HG03175 (cell line): ENCODE measurements around the gene UBE2H.
"Not testable (repeated sequence)": the region's sequence is repeated elsewhere in the genome, so short reads cannot be mapped to it uniquely, and the experiment has no call there.

ENCODE experiments used
- ATAC-seq: cut with Tn5 transposase; IDR thresholded peaks from one replicate; pipeline ENCODE4 v1.9.1; 2021; ENCODE audit warnings: mild to moderate bottlenecking, moderate library complexity; ENCODE audit not compliant: unreplicated experiment

Gene UBE2H

DNA sequence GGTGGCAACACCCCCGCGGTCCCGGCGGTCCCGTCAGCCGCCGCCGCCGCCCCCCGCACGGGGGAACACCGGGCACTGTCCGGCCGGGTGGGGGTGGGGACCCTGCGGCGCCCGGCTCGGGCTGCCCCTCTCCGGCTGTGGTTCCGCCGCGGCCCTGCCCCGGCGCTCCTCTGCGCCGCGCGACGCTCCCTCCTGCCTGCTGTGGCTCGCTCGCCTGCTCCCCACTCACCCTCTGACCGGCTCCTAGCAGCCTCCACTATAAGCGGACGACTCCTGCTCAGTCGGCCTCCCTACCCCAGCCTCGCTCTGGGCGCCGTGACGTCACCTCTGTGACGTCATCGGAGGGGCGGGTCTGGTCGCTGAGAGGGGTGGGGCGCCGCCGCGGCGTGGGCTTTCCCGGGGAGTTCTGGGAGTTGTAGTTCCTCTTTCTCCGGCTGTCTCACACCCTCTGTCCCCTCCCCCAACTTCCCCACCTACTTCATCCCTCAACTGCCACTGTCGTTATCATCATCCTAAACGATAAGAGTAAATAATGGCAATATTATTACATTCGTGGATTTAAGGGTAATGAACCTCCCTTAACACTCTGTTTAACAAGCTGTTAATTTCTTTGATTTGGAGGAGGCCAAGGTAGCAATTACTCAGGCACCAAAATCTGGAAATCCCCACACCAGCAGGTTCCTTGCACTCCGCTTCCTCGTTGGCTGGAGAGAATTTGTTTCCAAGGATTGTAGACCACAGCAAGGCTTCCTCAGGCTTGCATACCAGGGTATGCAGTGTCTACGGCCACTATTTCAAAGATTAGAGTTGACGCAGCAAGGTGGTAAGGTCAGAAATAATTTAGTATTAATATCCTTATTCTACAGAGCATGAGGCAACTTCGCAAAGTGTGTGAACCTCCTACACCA, at the start of gene UBE2H:
UBE2H (minus strand) TSS at position 308 of the 908 bp plus-strand sequence. CDS start 405 bp downstream, outside the sequence.
- ATAC-seq: peak; percentile 56

DNA sequence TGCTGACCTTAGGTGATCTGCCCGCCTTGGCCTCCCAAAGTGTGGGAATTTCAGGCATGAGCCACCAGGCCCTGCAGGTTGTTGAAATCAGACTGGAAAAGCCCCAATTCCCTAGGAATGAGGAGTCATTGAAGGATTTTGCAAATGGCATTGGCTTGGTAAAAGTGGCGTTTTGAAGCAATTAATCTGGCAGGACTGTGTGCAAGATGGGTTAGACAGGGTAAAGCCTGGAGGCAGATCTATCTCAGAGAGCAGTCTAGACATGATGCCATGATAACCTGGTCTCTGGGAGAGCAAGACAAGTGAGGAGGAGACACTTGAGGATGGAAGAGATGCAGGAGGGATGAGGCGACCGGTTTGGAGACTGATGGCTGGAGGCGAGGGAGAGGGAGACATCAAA, 45.7 kb upstream of the UBE2H start:
- ATAC-seq: no peak

DNA sequence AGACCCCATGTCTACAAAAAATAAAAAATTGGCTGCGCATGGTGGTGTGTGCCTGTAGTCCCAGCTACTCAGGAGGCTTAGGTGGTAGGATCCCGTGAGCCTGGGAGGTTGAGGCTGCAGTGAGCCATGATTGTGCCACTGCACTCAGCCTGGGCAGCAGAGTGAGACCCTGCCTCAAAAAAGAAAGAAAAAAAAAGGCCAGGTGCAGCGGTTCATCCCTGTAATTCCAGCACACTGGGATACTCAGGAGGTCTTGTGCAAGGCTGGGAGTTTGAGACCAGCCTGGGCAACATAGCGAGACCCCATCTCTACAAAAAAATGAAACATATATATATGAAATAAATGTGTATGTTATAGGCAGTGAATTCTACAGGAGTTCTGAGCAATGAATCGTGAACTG, 44.5 kb upstream of the UBE2H start:
- ATAC-seq: no peak

DNA sequence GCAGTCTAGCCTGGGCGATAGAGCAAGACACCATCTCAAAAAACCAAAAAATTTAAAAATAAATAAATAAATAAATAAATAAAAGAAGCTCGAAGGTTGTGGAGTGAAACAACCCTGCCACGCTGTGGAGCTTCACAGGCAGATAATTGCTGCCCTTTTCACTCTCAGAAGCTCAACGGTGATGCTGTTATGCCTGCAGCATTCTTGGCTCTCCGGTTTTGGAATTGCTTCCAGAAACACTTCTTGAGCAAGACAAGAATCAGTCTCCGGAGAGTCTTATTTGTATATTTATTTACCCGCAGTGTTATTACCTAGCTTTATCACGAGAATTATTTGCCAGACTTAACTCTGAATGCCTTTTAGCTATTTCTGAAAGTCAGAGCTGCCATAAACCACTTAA, 40.5 kb upstream of the UBE2H start:
- ATAC-seq: no peak

DNA sequence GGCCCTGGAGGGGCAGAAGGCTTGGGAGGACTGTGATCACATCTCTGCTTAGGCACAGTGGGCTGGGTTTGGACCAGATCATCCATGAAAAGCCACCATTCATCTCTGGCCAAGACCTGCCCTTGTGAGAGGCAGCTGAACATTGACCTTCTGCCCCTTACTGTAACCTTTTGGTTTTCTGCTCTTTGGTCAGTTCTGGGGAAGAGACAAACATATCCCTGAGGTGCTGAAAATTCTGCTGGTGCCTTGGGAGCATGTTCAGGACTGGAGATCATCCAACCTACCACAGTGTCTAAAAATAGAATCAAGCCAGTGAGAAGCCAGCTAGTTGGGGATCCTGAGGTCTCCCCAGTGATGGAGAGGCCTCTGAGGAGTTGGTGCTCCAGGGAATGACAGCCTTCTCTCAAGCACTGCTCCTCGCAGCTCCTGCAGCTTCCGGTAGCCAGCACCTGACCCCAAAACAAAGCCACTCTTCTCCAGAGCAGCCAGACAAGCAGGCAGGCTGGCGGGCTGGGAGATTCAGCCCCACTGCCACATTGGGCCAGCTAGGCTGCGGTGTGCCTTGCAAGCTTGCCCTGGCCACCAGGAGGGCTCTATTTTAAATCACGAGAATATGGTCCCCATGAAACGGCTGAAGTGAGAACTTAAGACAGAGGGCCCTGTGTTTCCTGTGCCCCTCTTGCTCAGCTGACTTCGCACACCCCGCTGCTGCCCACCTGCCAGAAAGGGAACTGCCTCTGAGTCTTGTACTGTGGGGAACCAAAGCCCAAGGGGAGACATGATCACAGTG, 37.8 kb upstream of the UBE2H start:
- no peak for ATAC-seq

DNA sequence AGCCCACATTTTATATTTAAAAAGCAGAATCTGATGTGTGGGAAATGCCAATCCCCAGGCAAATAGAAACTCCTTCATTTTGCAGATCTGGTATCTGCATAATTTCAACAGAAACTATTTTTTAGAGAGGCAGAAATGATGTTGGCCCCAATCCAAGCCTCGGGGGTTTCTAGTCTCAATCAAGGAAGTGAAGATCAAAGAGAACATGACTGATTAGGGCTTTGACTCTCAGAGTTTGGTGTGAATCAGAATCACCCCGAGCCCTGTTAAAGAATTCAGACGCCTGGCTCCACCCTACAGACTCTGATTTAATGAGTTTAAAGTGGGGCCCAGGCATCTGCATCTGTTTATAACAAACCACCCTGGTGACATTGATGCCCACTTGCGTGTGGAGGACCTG, 36.7 kb upstream of the UBE2H start:
- ATAC-seq: no peak

DNA sequence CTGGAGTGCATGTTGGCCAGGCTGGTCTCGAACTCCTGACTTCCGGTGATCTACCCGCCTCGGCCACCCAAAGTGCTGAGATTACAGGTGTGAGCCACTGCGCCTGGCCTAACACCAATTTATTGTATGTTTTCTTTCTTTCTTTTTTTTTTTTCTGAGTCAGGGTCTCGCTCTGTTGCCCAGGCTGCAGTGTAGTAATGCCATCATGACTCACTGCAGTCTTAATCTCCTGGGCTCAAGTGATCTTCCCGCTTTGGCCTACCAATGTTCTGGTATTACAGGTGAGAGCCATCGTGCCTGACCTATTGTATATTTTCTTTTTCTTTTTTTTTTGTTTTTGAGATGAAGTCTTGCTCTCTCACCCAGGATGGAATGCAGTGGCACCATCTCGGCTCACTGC, 33.8 kb upstream of the UBE2H start:
- ATAC-seq: no peak

DNA sequence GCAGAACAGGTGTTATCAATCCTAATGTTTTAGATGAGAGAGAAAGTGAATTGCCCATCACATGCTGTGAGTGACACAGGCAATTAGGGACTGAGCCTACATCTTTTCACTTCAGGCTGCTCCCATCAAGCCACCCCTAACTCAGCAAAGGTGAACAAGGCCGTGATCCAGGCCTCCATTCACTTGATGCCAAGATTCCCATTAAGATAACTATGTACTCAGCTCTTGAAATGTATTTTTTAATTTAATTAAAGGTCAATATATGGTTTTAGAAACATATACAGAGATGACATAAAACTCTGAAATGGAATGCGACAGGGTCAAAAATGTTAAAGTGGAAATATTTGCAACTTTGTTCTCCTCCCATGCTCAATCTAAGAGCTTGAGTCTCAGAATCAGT, 27.9 kb upstream of the UBE2H start:
- no peak for ATAC-seq

DNA sequence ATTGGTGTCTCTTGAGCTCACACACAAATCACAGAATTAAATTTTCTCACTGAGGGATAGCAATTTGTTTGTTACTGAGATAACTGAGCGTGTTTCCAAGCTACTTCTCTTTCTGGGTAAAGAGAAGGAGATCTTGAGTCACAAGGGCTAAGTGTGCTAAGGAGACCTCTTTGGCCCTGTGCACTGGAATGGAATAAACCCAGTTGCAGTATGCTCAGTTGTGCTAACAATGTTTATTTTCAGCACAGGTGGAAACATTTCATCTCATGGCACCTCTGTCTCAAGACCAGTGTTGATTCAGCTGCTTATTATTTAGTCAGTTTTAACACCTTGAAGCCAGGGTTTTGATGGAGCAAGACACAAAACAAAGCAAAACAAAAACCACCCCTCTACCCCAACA, 22.5 kb upstream of the UBE2H start:
- no peak for ATAC-seq

DNA sequence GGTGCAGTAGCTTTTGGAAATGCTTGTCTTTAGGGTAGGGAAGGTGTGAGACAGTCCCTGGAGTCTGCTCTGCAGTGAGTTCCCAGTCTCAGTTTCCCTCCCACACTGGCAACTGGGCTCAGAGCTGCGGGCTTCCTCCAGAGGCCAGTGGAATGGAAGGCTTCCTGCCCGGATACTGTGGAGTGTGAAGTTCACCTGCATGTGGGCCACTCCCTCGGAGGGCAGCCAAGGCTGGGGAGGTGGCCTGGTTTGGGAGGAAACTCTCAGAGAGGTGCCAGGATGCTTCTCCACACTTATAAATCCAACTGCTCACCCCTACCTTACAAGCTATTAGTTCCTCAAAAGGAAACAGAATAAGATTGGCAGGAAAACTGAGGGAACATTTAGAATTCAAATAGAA, 18.1 kb upstream of the UBE2H start:
- ATAC-seq: no peak

DNA sequence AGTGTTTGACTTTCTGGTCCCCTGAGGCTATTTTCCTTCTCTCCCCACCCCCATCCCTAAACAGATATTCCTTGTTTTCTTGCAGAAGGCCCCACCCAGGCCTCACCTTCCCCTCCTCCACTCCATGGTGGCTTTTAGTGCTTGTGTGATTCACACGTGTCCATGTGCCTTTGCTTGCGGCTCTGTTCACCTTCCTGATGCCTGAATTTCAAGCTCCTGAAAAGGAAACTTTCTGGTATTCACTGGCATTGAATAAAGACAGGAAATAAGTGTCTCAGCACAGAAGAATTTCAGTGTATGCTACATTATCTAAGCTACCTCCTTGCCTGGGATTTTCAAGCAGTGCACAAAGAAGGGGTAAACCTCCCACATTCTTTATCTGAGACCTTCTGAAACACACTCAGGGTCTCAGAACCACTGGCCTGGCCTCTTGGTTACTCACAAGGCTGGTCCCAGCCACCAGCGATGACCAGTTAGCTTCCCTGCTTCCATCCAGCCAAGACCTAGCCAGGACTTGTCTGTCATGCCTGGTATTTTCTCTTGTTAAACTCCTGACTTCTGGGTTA, 17.2 kb upstream of the UBE2H start:
- ATAC-seq: no peak

DNA sequence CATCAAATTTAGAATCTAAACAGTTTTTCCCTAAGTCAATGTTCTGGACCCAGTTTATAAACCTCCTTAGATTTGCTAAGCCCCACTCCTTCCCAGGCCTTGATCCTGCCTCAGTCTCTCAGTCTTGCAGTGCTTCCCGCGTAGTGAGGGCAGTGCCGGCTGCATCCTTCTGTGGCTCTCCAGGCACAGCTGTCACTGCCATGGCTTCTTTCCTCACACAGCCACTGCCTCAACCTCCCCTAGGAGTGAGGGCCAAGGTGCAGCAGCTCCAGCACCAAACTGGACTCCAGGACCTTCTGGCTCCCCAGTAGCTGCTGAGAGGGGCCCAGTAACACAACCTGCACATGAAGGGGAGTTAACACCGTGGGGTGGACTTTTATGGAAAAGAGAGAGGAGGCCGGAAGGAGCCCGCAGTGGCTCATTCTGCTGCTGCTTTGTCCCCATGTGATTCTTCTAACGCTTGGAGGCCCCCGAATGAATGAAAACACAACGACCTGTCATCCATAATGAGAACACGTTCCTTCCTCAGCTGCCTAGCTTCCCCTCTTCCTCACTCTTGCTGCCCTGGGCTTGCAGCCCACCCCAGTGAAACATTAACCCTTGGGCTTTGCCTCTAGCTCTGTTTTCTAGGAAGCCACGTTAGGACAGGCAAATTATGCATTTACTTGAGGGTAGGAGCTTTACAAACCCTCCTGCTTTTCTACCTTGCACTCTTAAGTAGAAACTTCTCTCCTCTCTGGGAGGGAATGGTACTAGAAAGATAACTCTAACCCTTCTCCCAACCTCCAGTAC, 16.0 kb upstream of the UBE2H start:
- ATAC-seq: no peak

DNA sequence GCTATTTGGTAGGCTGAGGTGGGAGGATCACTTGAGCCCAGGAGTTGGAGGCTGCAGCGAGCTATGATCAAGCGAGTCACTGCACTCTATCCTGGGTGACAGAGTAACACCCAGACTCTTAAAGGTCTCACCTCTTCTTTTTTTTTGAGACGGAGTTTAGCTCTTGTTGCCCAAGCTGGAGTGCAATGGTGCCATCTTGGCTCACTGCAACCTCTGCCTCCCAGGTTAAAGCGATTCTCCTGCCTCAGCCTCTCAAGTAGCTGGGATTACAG, 7.4 kb upstream of the UBE2H start:
- not testable (repeated sequence) for ATAC-seq

DNA sequence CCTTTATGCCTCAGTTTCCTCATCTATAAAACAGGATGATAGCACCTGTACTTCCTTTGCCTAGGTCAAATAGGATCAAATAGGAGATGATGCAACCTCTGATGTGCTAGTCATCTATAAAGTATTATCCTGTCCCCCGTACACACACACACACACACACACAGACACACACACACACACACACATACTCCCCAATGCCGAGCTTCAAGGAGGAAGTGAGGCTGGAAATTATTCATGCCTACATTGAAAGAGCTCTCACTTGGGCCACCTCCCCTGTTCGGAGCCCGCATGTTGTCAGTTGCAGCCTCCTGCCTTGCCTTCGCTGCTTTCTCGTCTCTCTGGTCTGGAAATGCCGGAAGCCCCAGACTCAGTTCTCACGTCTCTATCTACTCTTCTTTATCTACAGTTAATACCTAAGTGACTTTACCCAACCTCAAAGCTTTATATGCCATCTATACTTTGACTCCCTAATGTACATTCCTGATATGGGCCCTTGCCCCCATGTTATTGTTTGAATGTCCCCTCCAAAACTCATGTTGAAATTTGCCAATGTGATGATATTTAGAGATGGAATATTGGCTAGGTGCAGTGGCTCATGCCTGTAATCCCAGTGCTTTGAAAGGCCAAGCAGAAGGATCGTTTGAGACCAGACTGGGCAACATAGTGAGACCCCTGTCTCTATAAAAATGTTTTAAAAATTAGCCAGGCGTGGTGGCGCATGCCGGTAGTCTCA, 6.9 kb upstream of the UBE2H start:
- ATAC-seq: no peak

DNA sequence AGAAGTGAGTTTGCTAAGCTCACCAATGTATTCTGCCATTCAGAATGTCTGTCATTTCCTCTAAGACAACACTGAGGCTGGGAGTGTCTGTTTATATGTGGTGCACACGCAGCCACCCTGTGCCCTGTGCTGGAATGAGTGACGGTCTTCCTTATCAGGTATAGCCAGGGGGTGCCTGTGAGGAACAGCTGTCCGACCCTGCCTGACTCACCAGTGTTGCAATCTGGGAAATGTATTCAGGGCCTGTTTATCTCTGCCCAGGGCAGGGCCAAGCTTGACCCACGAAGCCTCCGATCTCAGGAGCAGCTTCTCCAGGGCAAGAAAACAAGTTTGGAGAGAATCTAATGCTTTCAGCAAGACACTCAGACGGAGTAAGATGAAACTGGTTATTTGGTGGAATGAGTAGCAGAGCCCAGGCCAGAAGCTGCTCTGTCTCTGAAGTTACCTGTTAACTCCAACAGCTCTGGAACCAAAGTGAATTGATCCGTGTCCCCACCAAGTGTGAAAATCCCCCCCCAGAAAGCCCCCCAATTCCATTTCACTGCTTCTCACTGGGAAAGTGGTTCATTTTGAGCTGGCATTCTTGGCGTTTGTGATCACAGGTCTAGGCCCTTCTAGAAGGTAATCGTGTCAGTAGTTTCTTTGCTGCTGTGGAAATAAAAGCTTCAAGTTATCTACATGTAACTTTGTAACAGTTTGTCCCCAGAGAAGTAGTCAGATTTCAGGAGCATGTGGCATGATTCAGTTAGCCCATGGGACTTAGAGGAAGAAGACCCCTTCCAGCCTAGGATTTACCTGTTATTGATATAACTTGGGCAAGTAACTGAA, 6.1 kb upstream of the UBE2H start:
- no peak for ATAC-seq

DNA sequence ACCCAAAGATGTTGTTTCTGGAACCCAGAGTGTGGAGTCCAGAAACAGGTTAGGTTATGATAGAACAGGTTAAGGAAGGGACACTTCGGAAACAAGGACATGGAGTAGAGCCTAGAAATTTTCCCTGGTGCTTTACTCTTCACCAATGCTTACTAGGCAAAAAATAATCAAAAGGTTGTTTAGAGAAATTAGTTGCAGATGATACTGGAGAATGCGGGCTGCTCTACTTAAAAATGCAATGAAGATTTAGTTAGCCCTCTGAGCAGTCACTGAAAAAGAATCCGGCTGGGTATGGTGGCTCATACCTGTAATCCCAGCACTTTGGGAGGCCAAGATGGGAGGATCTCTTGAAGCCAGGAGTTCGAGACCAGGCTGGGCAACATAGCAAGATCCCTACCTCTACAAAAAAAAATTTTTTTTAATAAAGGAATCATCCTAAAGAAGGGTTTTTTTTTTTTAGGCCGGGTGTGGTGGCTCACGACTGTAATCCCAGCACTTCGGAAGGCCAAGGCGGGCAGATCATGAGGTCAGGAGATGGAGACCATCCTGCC, 3.3 kb upstream of the UBE2H start:
- ATAC-seq: no peak

DNA sequence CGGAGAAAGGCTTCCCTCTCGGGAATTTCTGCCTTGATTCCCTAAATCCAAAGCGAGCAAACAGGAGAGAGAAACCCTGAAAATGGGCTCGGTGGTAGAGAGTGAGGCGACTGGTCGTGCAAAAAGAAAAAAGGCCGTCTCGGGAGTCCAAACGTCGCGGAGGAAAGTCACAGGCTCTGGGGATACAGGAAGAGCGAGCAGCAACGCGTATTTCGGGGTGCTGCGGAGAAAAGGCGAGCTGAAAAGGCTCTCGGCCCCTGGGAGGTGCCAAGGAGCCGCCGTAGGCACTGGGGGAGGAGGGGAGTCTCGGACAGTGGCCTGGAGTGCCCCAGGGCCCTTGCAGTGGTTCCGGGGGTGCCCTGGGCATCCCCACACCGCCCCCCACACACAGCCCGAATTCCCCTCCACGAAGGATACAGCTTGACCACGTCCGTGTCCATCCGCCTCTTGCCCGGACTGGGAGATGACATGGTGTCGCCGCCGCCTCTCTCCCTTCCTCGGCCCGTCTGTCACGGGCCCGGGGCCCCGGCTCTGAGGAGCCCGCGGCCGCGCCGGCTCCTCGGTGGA, 591 bp downstream of the UBE2H start:
- peak; percentile 26 for ATAC-seq

DNA sequence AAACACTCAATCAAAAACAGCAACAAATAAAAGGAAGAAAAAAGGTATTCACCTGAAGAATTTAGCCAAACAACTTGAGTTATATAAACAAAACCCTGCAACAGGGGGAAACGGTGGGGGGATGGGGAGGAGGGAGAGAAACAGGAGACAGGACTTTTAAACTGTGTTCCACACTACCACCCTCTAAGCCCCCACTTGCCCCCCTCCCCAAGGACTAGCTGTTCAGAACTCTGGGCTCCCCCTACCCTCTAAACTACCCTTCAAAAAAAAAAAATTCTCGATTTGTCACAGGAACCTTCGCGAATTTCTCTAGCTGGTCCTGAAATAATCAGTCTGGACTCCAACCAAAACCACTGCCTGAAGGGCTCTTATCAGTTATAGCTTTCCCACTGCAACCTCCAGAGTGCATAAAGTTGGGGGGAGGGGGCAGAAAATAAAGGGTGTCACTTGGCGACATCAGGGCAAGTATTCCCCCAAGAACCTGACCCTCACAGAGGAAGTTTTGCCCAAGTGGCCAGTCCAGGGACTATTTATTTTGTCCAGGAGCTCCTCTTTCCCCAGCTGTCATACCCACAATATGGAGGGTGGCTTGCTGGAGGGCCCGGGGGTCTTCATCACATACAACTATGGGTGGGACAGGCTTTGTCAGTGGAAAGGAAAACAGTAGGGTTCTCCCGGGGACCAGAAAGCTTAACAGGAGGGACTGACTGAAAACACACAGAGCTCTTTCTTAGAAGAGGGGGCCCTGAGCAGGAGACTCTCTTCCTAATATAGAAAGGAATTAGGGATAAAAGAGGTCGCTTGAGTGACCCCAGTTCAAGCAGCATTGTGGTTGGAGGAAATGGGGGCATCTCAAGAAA, 1.3 kb downstream of the UBE2H start:
- ATAC-seq: no peak
